WTC11 (cell line): ENCODE results near the gene TRAIP. TPM values are rescaled to one million over a fixed set of nuclear protein-coding genes. Genes with fewer than 3 reads are reported as not detected.

Experiments used
- ATAC-seq: fragments of 200-7000 bp; cut with Tn5 transposase; 2 replicates; pipeline ENCODE4 v1.10.0; 2021; ENCODE audit warnings: mild to moderate bottlenecking, moderate library complexity
- CTCF ChIA-PET: fragments of 300-600 bp; sonication (Branson Sonifier 250); formaldehyde crosslinking; loops from one replicate; lab custom pipeline; 2021; ENCODE audit warnings: antibody characterized with exemption; lab: Charles Lee
- POLR2A ChIA-PET: fragments of 350-600 bp; sonication (Branson Sonifier 250); formaldehyde crosslinking; loops from one replicate; lab custom pipeline; 2021; ENCODE audit warnings: antibody characterized with exemption; lab: Charles Lee
- DNase-seq: peaks from one replicate; pipeline ENCODE4 v3.0.0; 2021; ENCODE audit warnings: low spot score
- H3K27ac Mint-ChIP-seq: 2 replicates; pipeline ENCODE4 v1.8.0; 2021; ENCODE audit warnings: mixed read lengths
- H3K27me3 Mint-ChIP-seq: 2 replicates; pipeline ENCODE4 v1.8.0; 2021; ENCODE audit warnings: low read depth, mild to moderate bottlenecking, moderate library complexity, mixed read lengths
- H3K36me3 Mint-ChIP-seq: 2 replicates; pipeline ENCODE4 v1.8.0; 2021; ENCODE audit warnings: mixed read lengths
- H3K4me1 Mint-ChIP-seq: 2 replicates; pipeline ENCODE4 v1.8.0; 2022; ENCODE audit warnings: mixed read lengths
- H3K4me3 Mint-ChIP-seq: 2 replicates; pipeline ENCODE4 v1.8.0; 2021; ENCODE audit warnings: mild to moderate bottlenecking, moderate library complexity, mixed read lengths
- H3K9me3 Mint-ChIP-seq: 2 replicates; pipeline ENCODE4 v1.8.0; 2021; ENCODE audit warnings: mixed read lengths
- ATF6 ChIP-seq: sonication (generic); formaldehyde crosslinking; IDR thresholded peaks from 2 replicates; pipeline ENCODE4 v1.8.1; 2023; ENCODE audit warnings: mild to moderate bottlenecking, missing genetic modification reagents
- CBFB ChIP-seq: sonication (generic); formaldehyde crosslinking; IDR thresholded peaks from 2 replicates; pipeline ENCODE4 v1.8.1; 2022; ENCODE audit warnings: mild to moderate bottlenecking, low read depth, missing genetic modification reagents
- CREM ChIP-seq: sonication (generic); formaldehyde crosslinking; IDR thresholded peaks from 2 replicates; pipeline ENCODE4 v1.8.1; 2022; ENCODE audit warnings: mild to moderate bottlenecking, missing genetic modification reagents, moderate library complexity
- FOXK1 ChIP-seq: sonication (generic); formaldehyde crosslinking; IDR thresholded peaks from 2 replicates; pipeline ENCODE4 v1.8.0; 2022; ENCODE audit warnings: mild to moderate bottlenecking, moderate library complexity, missing genetic modification reagents
- GABPB1 ChIP-seq: sonication (generic); formaldehyde crosslinking; IDR thresholded peaks from 2 replicates; pipeline ENCODE4 v1.8.1; 2023; ENCODE audit warnings: mild to moderate bottlenecking, missing genetic modification reagents
- GRHL2 ChIP-seq: fragments of 250-450 bp; sonication (Bioruptor Pico); IDR thresholded peaks from 2 replicates; pipeline ENCODE4 v1.8.0; 2022; ENCODE audit warnings: mild to moderate bottlenecking, moderate library complexity; ENCODE audit not compliant: insufficient replicate concordance, severe bottlenecking
- GTF2I ChIP-seq: fragments of 250-450 bp; sonication (Bioruptor Pico); conservative IDR thresholded peaks from 2 replicates; pipeline ENCODE4 v1.4.0; 2021; ENCODE audit warnings: mild to moderate bottlenecking
- KAT7 ChIP-seq: sonication (generic); formaldehyde crosslinking; IDR thresholded peaks from 2 replicates; pipeline ENCODE4 v1.8.1; 2023; ENCODE audit warnings: missing genetic modification reagents, mild to moderate bottlenecking, borderline replicate concordance
- MXD4 ChIP-seq: fragments of 250-450 bp; sonication (Bioruptor Pico); IDR thresholded peaks from 2 replicates; pipeline ENCODE4 v1.8.0; 2021; ENCODE audit warnings: mild to moderate bottlenecking, moderate library complexity, borderline replicate concordance
- MYBL2 ChIP-seq: sonication (generic); formaldehyde crosslinking; IDR thresholded peaks from 2 replicates; pipeline ENCODE4 v1.8.1; 2023; ENCODE audit warnings: mild to moderate bottlenecking, moderate library complexity, missing genetic modification reagents
- NFYB ChIP-seq: sonication (generic); formaldehyde crosslinking; conservative IDR thresholded peaks from 2 replicates; pipeline ENCODE4 v1.8.0; 2022; ENCODE audit warnings: low read depth, missing genetic modification reagents
- NR3C1 ChIP-seq: sonication (generic); formaldehyde crosslinking; conservative IDR thresholded peaks from 2 replicates; pipeline ENCODE4 v1.8.1; 2023; ENCODE audit warnings: low read depth, mild to moderate bottlenecking, missing genetic modification reagents
- PRDM15 ChIP-seq: sonication (generic); formaldehyde crosslinking; IDR thresholded peaks from 2 replicates; pipeline ENCODE4 v1.8.0; 2022; ENCODE audit warnings: missing genetic modification reagents
- PRRX2 ChIP-seq: fragments of 250-450 bp; sonication (Bioruptor Pico); IDR thresholded peaks from 2 replicates; pipeline ENCODE4 v1.8.0; 2021; ENCODE audit warnings: mild to moderate bottlenecking
- RELA ChIP-seq: sonication (generic); formaldehyde crosslinking; IDR thresholded peaks from 2 replicates; pipeline ENCODE4 v1.8.1; 2022; ENCODE audit warnings: missing genetic modification reagents, mild to moderate bottlenecking, borderline replicate concordance
- SP1 ChIP-seq: sonication (generic); formaldehyde crosslinking; conservative IDR thresholded peaks from 2 replicates; pipeline ENCODE4 v1.8.1; 2022; ENCODE audit warnings: missing genetic modification reagents
- STAT6 ChIP-seq: sonication (generic); formaldehyde crosslinking; conservative IDR thresholded peaks from 2 replicates; pipeline ENCODE4 v1.8.1; 2023; ENCODE audit warnings: mild to moderate bottlenecking, low read depth, missing genetic modification reagents, moderate library complexity
- TEAD1 ChIP-seq: sonication (generic); formaldehyde crosslinking; IDR thresholded peaks from 2 replicates; pipeline ENCODE4 v1.8.0; 2022; ENCODE audit warnings: mild to moderate bottlenecking, missing genetic modification reagents
- TEAD4 ChIP-seq: sonication (generic); formaldehyde crosslinking; IDR thresholded peaks from 2 replicates; pipeline ENCODE4 v1.8.0; 2022; ENCODE audit warnings: mild to moderate bottlenecking, missing genetic modification reagents
- total RNA-seq: library from RNA; stranded (reverse); gene quantifications from 3 replicates; pipeline ENCODE4 v1.2.3, GENCODE V29; 2021
- TF ChIP-seq, protein P1 (sequence below): sonication (generic); formaldehyde crosslinking; IDR thresholded peaks from 2 replicates; pipeline ENCODE4 v1.8.1; 2022; ENCODE audit warnings: mild to moderate bottlenecking, moderate library complexity, missing genetic modification reagents

The TRAIP gene
- total RNA-seq, 1 experiment from 2014 or later: 25.9 TPM

- Mint-ChIP-seq H3K9me3 (no peaks in the 10 kb centered on the region), H3K4me3 (no peak overlapping the region), H3K36me3 (peaks cover 46% of the 10 kb centered on the region), H3K27ac (peak overlapping the region; percentile 8; the same call in 1 of the 2 replicates), H3K4me1 (peaks cover 17% of the 10 kb centered on the region), H3K27me3 (no peaks in the 10 kb centered on the region)
- POLR2A ChIA-PET: no interaction called here
- ATAC-seq (peak; percentile 90), DNase-seq (peak; percentile 66)
- CTCF ChIA-PET: interaction anchor here (0.6 to 7.3 kb wide), 26 partner anchors 9 to 140 kb away, joined by 3 to 207 read pairs (median 4); partner anchors contain the start of genes AMIGO3, CAMKV, INKA1 and MON1A
- TF ChIP-seq MXD4: no peak
- no peak for TF ChIP-seq NFYB (CRISPR knock-in tag)
- TF ChIP-seq PRRX2 (CRISPR knock-in tag): no peak
- no peak for TF ChIP-seq TEAD1 (CRISPR knock-in tag)
- no peak for TF ChIP-seq GTF2I (CRISPR knock-in tag)
- TF ChIP-seq GABPB1 (CRISPR knock-in tag): no peak
- TF ChIP-seq SP1 (CRISPR knock-in tag): no peak
- TF ChIP-seq CREM (CRISPR knock-in tag): no peak
- TF ChIP-seq CBFB (CRISPR knock-in tag): no peak
- TF ChIP-seq, protein P1, sequence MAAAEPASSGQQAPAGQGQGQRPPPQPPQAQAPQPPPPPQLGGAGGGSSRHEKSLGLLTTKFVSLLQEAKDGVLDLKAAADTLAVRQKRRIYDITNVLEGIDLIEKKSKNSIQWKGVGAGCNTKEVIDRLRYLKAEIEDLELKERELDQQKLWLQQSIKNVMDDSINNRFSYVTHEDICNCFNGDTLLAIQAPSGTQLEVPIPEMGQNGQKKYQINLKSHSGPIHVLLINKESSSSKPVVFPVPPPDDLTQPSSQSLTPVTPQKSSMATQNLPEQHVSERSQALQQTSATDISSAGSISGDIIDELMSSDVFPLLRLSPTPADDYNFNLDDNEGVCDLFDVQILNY (CRISPR knock-in tag): no peak
- no peak for TF ChIP-seq GRHL2 (CRISPR knock-in tag)
- TF ChIP-seq KAT7: no peak
- TF ChIP-seq MYBL2: no peak
- TF ChIP-seq TEAD4 (CRISPR knock-in tag): no peak
- no peak for TF ChIP-seq NR3C1 (CRISPR knock-in tag)
- TF ChIP-seq FOXK1 (CRISPR knock-in tag): no peak
- TF ChIP-seq PRDM15 (CRISPR knock-in tag): no peak
- TF ChIP-seq STAT6 (CRISPR knock-in tag): no peak
- TF ChIP-seq, all 79 proteins: peak for 0
These were observed 15.2 kb downstream of the TRAIP start for GRCh38 chr3:49841126-49841696.

- TF ChIP-seq RELA (no peak), ATF6 (CRISPR knock-in tag) (no peak)
- CTCF ChIA-PET: interaction anchor here (0.9 to 7.3 kb wide), 10 partner anchors 9 to 139 kb away, joined by 3 to 207 read pairs (median 6); partner anchors contain the start of genes AMIGO3, CAMKV, INKA1 and MST1R
- peaks cover 42% of the 10 kb centered on the region for H3K36me3 Mint-ChIP-seq
These were observed 16.0 kb downstream of the TRAIP start for GRCh38 chr3:49840388-49840787.

More at GRCh38 chr3:49840388-49840787, 16.0 kb downstream of the TRAIP start:
- DNase-seq (no peak), ATAC-seq (no peak)
- Mint-ChIP-seq H3K27ac (peak overlapping the region; percentile 8; the same call in 1 of the 2 replicates), H3K4me3 (no peak overlapping the region), H3K4me1 (peaks cover 17% of the 10 kb centered on the region), H3K9me3 (no peaks in the 10 kb centered on the region), H3K27me3 (no peaks in the 10 kb centered on the region)
- POLR2A ChIA-PET: no interaction called here
